Fibroblast of peridontal ligament (primary cell): ENCODE measurements around the gene GOLGB1.
"Not testable (repeated sequence)": the region's sequence is repeated elsewhere in the genome, so short reads cannot be mapped to it uniquely, and the experiment has no call there.

ENCODE experiments used
- DNase-seq: peaks from one replicate; pipeline ENCODE4 v3.0.0-alpha.2; 2010; ENCODE audit errors: extremely low read depth

GOLGB1 gene, protein sequence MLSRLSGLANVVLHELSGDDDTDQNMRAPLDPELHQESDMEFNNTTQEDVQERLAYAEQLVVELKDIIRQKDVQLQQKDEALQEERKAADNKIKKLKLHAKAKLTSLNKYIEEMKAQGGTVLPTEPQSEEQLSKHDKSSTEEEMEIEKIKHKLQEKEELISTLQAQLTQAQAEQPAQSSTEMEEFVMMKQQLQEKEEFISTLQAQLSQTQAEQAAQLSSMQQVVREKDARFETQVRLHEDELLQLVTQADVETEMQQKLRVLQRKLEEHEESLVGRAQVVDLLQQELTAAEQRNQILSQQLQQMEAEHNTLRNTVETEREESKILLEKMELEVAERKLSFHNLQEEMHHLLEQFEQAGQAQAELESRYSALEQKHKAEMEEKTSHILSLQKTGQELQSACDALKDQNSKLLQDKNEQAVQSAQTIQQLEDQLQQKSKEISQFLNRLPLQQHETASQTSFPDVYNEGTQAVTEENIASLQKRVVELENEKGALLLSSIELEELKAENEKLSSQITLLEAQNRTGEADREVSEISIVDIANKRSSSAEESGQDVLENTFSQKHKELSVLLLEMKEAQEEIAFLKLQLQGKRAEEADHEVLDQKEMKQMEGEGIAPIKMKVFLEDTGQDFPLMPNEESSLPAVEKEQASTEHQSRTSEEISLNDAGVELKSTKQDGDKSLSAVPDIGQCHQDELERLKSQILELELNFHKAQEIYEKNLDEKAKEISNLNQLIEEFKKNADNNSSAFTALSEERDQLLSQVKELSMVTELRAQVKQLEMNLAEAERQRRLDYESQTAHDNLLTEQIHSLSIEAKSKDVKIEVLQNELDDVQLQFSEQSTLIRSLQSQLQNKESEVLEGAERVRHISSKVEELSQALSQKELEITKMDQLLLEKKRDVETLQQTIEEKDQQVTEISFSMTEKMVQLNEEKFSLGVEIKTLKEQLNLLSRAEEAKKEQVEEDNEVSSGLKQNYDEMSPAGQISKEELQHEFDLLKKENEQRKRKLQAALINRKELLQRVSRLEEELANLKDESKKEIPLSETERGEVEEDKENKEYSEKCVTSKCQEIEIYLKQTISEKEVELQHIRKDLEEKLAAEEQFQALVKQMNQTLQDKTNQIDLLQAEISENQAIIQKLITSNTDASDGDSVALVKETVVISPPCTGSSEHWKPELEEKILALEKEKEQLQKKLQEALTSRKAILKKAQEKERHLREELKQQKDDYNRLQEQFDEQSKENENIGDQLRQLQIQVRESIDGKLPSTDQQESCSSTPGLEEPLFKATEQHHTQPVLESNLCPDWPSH (N-terminal part only)

DNA sequence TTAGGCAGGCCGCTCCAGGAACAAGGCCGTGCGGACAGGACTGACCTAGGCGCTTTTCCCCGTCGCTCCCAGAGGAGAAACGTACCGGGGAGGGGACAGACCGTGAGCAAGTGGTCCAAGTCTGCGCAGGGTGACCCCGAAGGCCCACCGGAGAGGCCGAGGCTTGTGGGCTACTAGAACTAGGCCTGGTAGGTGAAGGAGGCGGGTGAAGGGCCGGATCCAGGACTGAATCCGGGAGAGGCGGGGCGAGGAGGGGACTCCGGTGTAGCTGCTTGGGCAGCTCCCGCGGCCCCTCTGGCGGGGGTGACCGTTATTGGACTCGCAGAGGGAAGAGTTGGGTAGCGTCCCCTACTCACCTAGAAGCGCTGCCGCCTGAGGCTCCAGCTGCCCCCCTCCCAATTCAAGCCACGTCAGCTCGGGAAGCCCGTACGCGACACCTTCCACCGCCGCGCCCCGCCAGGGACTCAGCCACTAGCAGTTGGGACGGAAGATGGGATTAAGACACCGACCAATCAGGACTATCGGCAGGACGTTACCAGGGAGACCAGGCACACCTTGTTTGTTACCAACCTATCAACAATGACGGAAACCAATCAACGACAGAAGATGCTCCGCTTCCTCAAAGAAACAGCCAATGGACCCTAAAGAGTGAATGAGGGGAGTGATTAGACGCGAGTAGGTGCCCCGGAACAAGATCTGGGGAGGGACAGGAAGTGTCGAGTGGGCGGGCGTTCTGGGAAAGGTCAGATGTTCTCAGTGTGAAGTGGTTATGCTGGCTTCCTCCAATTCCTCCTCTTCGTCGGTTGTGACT is at the start of gene GOLGB1:
Gene GOLGB1 (minus strand): TSS at position 466 of the 811 bp plus-strand sequence. CDS start 18,770 bp downstream, outside the sequence.
- peak; percentile 100 for DNase-seq

DNA sequence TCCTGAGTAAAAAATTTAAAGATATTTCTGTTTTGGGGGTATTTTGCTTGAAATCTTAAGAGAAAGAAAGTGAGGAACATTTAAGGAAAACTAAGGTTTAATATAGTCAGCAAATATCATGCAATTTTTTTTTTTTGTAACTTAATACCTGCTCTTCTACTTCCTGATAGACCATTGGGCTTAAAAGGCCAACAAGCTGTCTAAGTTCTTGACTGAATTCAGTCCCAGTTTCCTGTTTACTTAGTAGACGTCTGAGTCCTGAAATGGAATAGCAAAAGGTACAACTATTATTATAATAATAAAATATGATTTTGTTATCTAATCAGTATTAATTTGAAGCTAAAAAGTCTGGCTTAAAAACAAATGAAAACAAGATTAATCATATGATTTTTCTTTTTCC is 47.4 kb upstream of the GOLGB1 start:
- no peak for DNase-seq

DNA sequence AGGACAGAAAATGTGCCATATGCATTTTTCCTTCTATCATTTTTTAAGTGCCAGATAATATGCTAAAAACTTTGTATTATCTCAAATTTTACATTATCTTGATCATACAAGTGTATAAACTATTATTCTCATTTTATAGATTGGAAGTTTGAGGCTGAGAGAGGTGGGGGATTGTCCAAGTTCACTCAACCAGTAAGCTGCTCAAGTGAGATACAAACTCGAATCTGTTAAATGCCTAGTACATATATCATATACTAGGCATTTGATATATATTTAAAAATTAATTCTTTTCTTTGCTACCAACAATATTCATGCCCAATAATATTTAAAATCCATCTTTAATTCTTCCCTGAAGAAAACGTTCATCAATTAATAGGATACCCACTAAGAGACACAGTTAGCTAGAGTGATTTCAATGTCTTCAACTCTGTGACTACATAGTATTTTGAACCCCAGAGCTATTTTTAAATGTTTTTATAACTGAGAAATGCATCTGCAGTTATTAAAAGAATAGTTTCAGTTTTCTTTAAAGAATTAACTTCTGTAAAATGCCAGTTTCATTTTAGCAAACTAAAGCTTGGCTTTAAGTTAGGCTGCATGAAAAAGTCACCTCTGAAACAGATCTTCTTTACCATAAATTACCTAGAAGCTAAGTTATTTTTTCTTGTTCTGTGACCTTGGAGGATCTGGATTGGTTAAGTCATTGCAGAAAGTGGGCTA is 44.9 kb upstream of the GOLGB1 start:
- no peak for DNase-seq

DNA sequence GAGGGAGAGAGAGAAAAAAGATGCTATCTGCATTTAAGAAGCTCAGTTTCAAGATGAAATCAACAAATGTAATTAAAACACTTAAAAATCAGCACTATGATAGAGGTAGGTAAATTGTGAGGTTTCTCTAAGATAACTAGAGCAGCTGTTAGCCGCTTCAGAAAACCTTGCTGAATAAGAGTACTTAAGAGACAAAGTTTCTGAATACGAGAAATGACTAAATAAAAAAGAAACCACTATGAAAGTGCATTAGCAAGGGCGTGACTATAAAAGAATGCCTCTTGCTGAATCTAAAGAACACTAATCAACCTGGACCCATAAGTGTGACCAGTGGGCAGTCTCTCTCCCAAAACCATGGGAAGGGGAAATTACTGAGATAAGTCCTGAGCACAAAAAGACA is 43.5 kb upstream of the GOLGB1 start:
- DNase-seq = no peak

DNA sequence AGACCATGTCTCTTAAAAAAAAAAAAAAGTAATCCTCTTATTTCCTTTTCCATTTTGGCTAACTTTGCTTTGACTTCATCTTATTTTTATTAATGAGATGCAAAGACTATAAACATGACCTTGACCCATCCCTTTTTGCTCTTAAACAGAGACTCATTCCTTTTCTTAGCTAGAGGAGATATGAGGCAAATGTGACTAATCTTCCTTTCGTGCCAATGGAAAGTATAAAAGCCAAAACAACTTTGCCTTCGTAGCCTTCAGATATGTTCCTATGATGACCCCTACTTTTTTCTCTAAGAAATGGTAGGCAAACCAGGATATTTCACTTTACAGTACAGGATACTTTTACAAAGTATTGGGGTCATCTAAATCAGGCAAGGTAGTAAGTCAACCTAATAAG is 36.9 kb upstream of the GOLGB1 start:
- DNase-seq = no peak

DNA sequence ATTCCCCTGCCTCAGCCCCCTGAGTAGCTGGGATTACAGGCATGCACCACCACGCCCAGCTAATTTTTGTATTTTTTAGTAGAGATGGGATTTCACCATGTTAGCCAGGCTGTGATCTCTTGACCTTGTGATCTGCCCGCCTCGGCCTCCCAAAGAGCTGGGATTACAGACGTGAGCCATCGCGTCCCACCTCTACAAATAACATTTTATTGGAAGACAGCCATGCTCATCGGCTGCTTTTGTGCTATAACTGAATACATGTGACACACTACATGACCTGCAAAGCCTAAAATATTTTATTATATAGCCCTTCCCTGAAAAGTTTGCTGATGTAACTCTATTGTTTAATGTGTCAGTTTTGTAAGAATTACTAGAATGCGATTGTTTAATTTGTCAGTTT is 33.2 kb upstream of the GOLGB1 start:
- not testable (repeated sequence) for DNase-seq

DNA sequence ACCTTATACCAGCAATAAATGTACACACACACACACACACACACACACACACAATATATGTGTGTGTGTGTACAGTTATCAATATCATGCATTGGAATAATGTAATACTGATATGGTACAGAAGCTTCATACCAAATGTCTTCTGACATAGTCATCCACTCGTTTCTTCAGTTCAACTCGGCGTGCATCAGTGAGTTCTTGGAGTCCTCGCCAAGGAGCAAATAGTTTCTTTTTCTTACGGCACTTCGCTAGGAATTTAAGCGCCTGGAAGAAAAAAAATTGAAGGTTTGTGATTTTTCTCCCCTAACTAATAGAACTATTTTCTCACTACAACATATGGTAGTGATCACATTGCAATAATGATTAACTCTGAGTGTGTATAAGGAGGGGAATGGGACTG is 32.1 kb upstream of the GOLGB1 start:
- DNase-seq = no peak

DNA sequence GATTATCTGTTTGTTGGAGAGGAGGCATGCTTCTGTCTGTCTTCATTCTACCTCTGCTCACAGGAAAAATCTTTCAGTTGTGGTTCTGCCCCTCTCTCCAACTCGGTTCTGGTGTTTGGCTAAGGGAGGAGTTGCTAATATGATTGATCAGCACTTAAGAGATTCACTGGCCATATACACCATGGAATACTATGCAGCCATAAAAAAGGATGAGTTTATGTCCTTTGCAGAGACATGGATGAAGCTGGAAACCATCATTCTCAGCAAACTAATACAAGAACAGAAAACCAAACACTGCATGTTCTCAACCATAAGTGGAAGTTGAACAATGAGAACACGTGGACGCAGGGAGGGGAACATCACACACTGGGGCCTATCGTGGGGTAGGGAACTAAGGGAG is 25.6 kb upstream of the GOLGB1 start:
- DNase-seq = not testable (repeated sequence)

DNA sequence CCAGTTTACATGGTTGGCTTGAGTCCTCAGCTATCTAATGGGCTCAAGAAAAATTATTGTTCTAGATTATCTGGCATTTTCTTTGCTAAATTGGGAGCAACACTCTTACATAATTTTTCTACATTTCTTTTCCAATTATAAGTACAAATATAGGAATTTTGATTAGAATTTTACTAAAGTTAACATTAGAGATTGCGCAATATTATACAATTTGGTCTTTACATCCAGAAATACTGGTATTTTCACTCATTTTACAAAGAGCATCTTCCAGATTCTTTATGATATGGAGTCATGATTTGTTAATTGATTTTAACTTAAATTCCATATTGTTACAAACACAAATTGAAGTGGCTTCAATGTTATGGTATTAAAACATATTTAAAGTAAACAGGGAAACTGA is 19.7 kb upstream of the GOLGB1 start:
- DNase-seq = no peak

DNA sequence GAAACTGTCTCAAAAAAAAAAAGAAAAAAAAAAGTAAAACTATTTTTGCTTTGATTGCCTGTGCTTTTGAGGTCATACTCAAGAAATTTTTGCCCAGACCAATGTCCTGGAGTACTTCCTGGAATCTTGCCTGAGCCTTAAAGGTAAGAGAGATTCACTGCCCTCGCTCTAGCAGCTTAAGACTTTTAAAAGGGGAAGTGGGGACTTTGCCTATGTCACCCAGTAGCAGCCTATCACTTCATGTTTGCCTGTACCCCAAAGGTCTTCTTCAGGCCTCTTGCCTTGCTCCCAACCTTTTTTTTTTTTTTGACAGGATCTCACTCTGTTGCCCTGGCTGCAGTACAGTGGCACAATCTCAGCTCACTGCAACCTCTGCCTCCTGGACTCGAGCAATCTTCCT is 18.9 kb upstream of the GOLGB1 start:
- no peak for DNase-seq

DNA sequence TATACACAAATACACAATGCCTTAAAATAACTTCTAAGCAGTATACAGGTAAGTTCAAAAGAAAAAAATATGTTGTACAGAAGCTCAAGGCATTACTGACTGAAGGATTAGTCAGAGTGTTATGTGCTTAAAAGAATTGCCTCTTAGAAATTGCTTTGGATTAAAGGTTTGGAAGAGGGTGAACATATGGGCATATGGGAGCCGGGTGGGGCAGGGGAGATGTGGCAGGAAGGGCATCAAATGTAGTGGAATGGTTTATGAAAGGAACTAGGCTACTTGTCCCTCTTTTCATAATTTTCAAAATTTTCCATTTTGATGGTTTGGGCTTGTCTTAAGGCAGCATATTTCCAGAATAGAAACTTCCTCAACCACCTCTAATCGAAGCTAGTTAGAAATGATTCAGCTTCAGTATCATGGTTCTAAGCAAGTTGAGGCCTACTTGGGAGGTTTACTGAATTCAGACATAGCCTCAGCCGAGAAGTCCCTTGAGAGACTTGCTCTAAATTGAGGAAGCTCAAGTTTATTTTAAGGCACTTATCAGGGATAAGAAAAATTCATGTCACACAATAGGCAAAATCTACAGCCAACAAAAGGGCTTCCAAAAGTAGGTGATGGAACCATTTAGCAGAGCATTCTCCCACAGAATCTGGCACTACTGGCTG is 10.1 kb upstream of the GOLGB1 start:
- DNase-seq = no peak

DNA sequence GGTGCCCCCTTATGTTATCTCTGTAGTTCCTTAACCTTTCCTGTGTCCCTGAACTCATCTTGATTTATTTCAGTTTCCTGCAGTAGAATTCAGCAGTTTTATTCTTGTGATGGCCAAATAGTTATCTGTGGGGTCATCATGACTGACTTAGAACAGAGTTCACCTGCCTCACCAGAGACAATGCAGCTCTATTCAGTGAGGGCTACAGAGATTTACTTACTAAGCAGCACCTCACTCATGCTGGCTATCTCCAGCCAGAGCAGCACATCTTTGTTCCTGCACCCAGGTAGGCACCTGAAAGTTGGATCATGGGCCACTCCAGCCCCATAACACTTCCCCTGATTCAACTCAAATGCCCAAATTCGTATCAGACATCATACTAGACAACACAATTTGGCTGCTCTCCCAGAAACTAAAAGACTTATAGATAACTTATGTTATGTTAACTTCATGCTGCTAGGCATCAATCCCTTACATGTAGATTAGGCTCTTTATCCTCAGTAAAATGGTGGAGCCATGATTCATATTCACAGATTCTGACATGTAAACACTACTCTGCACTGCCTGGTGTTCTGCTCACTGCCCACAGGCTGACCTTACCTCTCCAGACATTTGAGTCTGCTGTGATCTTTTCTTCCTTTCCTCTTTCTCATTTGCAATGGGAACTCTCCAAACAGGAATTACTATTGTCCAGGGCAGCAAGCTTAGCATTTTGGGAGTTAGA is 9.3 kb upstream of the GOLGB1 start:
- DNase-seq = no peak

DNA sequence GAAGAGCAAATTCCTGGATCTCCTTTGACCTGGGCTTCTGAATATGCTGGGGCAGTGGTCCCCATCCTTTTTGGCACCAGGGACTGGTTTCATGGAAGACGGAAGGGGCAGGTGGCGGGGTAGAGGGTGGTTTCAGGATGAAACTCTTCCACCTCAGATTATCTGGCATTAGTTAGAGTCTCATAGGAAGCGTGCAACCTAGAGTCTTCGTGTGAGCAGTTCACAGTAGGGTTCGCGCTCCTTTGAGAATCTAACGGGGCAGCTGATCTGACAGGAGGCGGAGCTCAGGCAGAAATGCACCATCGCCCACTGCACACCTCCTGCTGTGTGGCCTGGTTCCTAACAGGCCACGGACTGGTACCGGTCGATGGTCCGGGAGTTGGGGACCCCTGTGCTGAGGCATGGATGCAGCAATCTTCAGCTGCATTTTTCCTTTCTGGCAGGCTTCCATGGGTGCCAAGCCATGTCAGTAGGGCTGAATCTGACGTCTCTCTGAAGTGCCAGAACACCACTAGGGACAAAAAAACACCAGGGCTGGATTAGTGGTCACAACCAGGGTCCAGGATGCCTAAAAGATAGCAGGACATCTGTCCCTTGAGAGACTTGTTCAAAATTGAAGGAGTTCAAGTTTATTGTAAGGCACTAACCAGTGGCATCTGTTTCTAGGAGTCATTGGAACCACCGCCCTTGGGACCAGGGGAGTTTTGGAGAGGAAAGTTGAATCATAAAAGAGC is 8.4 kb upstream of the GOLGB1 start:
- DNase-seq = no peak

DNA sequence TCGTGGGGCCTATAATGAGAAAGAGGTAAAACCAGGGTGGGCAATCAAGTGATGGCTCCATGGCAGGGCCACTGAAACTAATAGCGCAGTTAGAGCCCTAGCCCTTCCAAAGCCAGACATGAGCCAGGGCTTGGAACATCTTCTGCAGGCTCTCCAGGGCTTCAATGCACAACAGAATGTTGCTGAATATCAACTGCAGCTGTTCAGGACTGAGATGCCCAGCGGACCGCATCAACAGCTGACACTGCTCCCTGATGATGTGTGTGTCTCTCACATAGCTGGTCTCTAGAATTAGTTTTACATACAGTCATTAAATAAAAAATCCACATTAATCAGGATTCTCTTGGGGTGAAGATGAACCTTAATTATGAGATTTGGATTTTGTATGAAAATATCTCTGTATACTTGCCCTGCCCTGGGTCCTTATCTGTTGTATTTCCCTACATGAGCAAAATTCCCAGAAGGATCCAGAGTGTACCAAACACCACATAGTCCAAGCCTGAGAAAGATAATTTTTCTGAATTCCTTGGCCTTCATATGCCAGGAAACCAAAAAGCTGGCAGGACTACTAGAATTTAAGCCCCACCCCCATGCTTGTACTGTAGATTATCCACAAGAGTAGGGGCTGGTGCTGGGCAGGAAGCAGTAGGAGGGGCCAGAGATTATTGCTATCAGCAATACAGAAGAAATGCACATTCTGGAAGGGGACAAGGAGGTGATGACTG is 7.7 kb upstream of the GOLGB1 start:
- no peak for DNase-seq

DNA sequence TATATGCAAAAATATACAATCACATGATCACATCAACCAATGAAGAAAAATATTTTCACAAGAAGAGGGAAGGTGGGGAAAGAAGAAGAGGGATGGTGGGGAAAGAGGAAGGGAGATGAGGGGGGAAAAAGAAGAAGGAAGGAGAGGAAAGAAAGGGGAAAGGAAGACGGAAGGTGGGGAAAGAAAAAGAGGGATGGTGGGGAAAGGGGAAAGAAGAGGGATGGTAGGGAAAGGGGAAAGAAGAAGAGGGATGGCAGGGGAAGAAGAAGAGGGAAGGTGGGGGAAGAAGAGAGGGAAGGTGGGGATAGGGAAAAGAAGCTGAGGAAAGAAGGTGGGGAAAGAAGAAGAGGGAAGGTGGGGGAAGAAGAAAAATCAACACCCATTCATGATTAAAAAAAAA is 3.2 kb upstream of the GOLGB1 start:
- DNase-seq = no peak

DNA sequence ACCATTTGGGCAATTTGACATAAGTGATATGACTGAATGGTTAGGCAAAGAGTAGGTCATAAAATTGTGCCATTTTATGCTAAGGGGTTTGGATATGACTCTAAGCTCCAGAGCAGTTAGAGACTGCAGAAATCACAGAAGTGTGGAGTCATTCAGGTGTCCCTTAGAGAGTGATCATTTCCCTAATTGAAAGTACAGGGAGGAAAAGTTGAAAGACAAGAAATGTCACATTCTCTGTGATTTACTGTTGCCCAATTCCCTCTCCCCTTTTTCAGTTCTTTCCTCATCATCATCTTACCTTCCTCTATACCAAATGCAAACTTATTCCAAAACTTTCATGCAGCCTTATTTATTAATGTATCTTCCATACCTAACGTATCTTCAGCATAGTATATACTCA is 2.7 kb upstream of the GOLGB1 start:
- DNase-seq = no peak

DNA sequence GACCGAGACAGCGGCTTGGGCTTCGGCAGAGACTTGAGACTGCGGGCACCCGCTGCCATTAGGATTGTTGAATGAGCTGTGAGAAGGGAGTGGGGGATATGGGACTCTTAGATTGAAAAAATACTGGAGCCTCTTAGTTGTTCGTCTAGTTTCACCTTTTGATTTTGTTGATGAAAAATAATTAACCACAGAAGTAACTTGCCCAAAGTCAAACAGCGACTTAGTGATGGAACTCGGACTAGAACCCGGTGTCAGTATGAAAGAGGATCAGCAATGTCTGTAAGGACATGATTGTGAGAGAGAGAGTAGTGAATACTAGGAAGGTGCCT is 510 bp upstream of the GOLGB1 start:
- DNase-seq = no peak

DNA sequence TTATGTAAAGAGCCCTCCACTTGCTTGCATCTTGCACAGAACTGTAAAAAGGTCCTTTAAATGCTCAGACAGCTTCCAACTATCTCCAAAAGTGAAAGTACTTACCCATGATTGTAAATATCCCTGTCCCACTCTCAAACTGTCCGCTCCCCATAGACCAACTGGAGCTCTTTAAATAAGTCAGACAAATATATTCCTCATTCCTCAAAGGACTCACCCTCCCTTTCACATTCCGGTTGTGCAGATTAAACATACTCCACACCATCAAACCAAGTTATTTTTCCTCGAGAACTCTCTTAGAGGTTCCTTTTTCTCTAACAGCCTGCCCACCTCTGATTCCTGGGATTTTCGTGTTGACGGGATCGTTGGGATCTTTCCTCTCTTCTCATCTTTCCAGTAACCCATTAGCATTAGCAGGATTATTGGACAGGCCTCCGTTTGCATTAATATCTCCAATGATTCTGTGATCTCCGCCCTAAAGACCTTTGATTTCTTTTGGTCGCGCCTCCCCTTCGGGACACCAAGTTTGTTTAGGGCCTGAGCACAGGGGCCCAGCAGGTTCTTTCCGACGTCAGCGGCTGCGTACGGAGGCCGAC is 763 bp downstream of the GOLGB1 start:
- peak; percentile 47 for DNase-seq
